WTC11 (cell line): ENCODE data around the gene ALLC. TPM values are rescaled to one million over a fixed set of nuclear protein-coding genes. Genes with fewer than 3 reads are reported as not detected.

Experiments
- ATAC-seq: fragments of 200-7000 bp; cut with Tn5 transposase; 2 replicates; pipeline ENCODE4 v1.10.0; 2021; ENCODE audit warnings: mild to moderate bottlenecking, moderate library complexity
- CTCF ChIA-PET: fragments of 300-600 bp; sonication (Branson Sonifier 250); formaldehyde crosslinking; loops from one replicate; lab custom pipeline; 2021; ENCODE audit warnings: antibody characterized with exemption; lab: Charles Lee
- POLR2A ChIA-PET: fragments of 350-600 bp; sonication (Branson Sonifier 250); formaldehyde crosslinking; loops from one replicate; lab custom pipeline; 2021; ENCODE audit warnings: antibody characterized with exemption; lab: Charles Lee
- DNase-seq: peaks from one replicate; pipeline ENCODE4 v3.0.0; 2021; ENCODE audit warnings: low spot score
- H3K27ac Mint-ChIP-seq: 2 replicates; pipeline ENCODE4 v1.8.0; 2021; ENCODE audit warnings: mixed read lengths
- H3K27me3 Mint-ChIP-seq: 2 replicates; pipeline ENCODE4 v1.8.0; 2021; ENCODE audit warnings: low read depth, mild to moderate bottlenecking, moderate library complexity, mixed read lengths
- H3K36me3 Mint-ChIP-seq: 2 replicates; pipeline ENCODE4 v1.8.0; 2021; ENCODE audit warnings: mixed read lengths
- H3K4me1 Mint-ChIP-seq: 2 replicates; pipeline ENCODE4 v1.8.0; 2022; ENCODE audit warnings: mixed read lengths
- H3K4me3 Mint-ChIP-seq: 2 replicates; pipeline ENCODE4 v1.8.0; 2021; ENCODE audit warnings: mild to moderate bottlenecking, moderate library complexity, mixed read lengths
- H3K9me3 Mint-ChIP-seq: 2 replicates; pipeline ENCODE4 v1.8.0; 2021; ENCODE audit warnings: mixed read lengths
- AFF4 ChIP-seq: sonication (generic); formaldehyde crosslinking; IDR thresholded peaks from 2 replicates; pipeline ENCODE4 v1.8.1; 2023; ENCODE audit warnings: mild to moderate bottlenecking, missing genetic modification reagents, borderline replicate concordance
- ATF6 ChIP-seq: sonication (generic); formaldehyde crosslinking; IDR thresholded peaks from 2 replicates; pipeline ENCODE4 v1.8.1; 2023; ENCODE audit warnings: mild to moderate bottlenecking, missing genetic modification reagents
- JAZF1 ChIP-seq: fragments of 250-450 bp; sonication (Bioruptor Pico); IDR thresholded peaks from 2 replicates; pipeline ENCODE4 v1.9.0; 2021; ENCODE audit warnings: moderate library complexity, mild to moderate bottlenecking, inconsistent platforms
- MLX ChIP-seq: sonication (generic); formaldehyde crosslinking; IDR thresholded peaks from 2 replicates; pipeline ENCODE4 v1.8.1; 2023; ENCODE audit warnings: mild to moderate bottlenecking, missing genetic modification reagents, moderate library complexity
- NR3C1 ChIP-seq: sonication (generic); formaldehyde crosslinking; conservative IDR thresholded peaks from 2 replicates; pipeline ENCODE4 v1.8.1; 2023; ENCODE audit warnings: low read depth, mild to moderate bottlenecking, missing genetic modification reagents
- OVOL2 ChIP-seq: fragments of 250-450 bp; sonication (Bioruptor Pico); IDR thresholded peaks from 2 replicates; pipeline ENCODE4 v1.9.0; 2021; ENCODE audit warnings: mild to moderate bottlenecking, borderline replicate concordance
- PRDM15 ChIP-seq: sonication (generic); formaldehyde crosslinking; IDR thresholded peaks from 2 replicates; pipeline ENCODE4 v1.8.0; 2022; ENCODE audit warnings: missing genetic modification reagents
- RELA ChIP-seq: sonication (generic); formaldehyde crosslinking; IDR thresholded peaks from 2 replicates; pipeline ENCODE4 v1.8.1; 2022; ENCODE audit warnings: missing genetic modification reagents, mild to moderate bottlenecking, borderline replicate concordance
- RORB ChIP-seq: fragments of 250-450 bp; sonication (Bioruptor Pico); IDR thresholded peaks from 2 replicates; pipeline ENCODE4 v1.9.0; 2021; ENCODE audit warnings: mild to moderate bottlenecking
- SMAD4 ChIP-seq: sonication (generic); formaldehyde crosslinking; IDR thresholded peaks from 2 replicates; pipeline ENCODE4 v1.8.0; 2022; ENCODE audit warnings: mild to moderate bottlenecking, missing genetic modification reagents
- STAT6 ChIP-seq: sonication (generic); formaldehyde crosslinking; conservative IDR thresholded peaks from 2 replicates; pipeline ENCODE4 v1.8.1; 2023; ENCODE audit warnings: mild to moderate bottlenecking, low read depth, missing genetic modification reagents, moderate library complexity
- TCF7 ChIP-seq: sonication (generic); formaldehyde crosslinking; IDR thresholded peaks from 2 replicates; pipeline ENCODE4 v1.8.0; 2022; ENCODE audit warnings: mild to moderate bottlenecking, low read depth, missing genetic modification reagents, moderate library complexity
- ZNF121 ChIP-seq: sonication (generic); formaldehyde crosslinking; IDR thresholded peaks from 2 replicates; pipeline ENCODE4 v1.8.0; 2023; ENCODE audit warnings: missing genetic modification reagents
- ZNF219 ChIP-seq: sonication (generic); formaldehyde crosslinking; IDR thresholded peaks from 2 replicates; pipeline ENCODE4 v1.8.0; 2023; ENCODE audit warnings: missing genetic modification reagents, mild to moderate bottlenecking, borderline replicate concordance
- total RNA-seq: library from RNA; stranded (reverse); gene quantifications from 3 replicates; pipeline ENCODE4 v1.2.3, GENCODE V29; 2021
- TF ChIP-seq, protein P1 (sequence below): sonication (generic); formaldehyde crosslinking; IDR thresholded peaks from 2 replicates; pipeline ENCODE4 v1.8.0; 2022; ENCODE audit warnings: mild to moderate bottlenecking, missing genetic modification reagents

Gene ALLC
- total RNA-seq, 1 experiment from 2014 or later, result not detected

DNA sequence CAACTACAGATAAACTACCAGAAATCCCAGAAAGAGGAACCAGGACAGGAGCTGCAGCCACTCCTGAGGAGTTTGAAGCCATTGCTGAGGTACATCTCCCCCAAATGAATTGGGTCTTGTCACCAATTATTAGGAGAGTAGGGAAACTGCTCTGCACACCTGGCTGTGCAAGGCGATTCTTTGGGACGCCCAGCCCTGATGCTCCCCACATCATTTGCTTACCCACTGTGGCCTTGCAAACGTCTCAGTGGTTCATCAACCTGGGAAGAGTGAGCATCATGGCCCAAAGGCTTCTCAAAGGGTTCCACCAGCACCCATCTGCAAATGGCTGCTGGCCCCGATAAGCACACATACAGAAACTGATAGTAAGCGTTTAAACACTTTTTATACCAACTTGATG is 23.6 kb downstream of the ALLC start (continued):
- no peak for TF ChIP-seq AFF4
- TF ChIP-seq RORB (CRISPR knock-in tag), result no peak
- no peak for TF ChIP-seq JAZF1 (CRISPR knock-in tag)
- TF ChIP-seq ZNF219 (CRISPR knock-in tag), result no peak
- TF ChIP-seq RELA (CRISPR knock-in tag), result no peak
- TF ChIP-seq TCF7 (CRISPR knock-in tag), result no peak

GRCh38 chr2:3682811-3683210 is 24.8 kb downstream of the ALLC start:
- ATAC-seq, result no peak
- DNase-seq, result no peak
- CTCF ChIA-PET, result interaction anchor here (1.1 kb wide), 1 partner anchor 10 kb away, joined by 4 read pairs; no protein-coding TSS in a partner anchor
- Mint-ChIP-seq H3K9me3 (peaks cover 90% of the 10 kb centered on the region), H3K27ac (no peak overlapping the region), H3K36me3 (peaks cover 28% of the 10 kb centered on the region), H3K27me3 (peaks cover 5% of the 10 kb centered on the region), H3K4me3 (no peak overlapping the region), H3K4me1 (no peaks in the 10 kb centered on the region)
- no peak for TF ChIP-seq STAT6
- TF ChIP-seq ZNF121 (CRISPR knock-in tag), result no peak
- no peak for TF ChIP-seq OVOL2 (CRISPR knock-in tag)
- TF ChIP-seq NR3C1 (CRISPR knock-in tag), result no peak
- no peak for TF ChIP-seq SMAD4 (CRISPR knock-in tag)
- no peak for TF ChIP-seq ATF6 (CRISPR knock-in tag)
- no peak for TF ChIP-seq MLX (CRISPR knock-in tag)
- TF ChIP-seq PRDM15 (CRISPR knock-in tag), result no peak
- TF ChIP-seq, protein P1, sequence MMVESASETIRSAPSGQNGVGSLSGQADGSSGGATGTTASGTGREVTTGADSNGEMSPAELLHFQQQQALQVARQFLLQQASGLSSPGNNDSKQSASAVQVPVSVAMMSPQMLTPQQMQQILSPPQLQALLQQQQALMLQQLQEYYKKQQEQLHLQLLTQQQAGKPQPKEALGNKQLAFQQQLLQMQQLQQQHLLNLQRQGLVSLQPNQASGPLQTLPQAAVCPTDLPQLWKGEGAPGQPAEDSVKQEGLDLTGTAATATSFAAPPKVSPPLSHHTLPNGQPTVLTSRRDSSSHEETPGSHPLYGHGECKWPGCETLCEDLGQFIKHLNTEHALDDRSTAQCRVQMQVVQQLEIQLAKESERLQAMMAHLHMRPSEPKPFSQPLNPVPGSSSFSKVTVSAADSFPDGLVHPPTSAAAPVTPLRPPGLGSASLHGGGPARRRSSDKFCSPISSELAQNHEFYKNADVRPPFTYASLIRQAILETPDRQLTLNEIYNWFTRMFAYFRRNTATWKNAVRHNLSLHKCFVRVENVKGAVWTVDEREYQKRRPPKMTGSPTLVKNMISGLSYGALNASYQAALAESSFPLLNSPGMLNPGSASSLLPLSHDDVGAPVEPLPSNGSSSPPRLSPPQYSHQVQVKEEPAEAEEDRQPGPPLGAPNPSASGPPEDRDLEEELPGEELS, result no peak
- POLR2A ChIA-PET, result no interaction called here
